GM12872 (cell line): ENCODE measurements around the gene SCARF1.
A peak's percentile ranks its signal among the peaks of the same experiment; 100 is the strongest.

Source experiments
- CTCF ChIP-seq: IDR thresholded peaks from 3 replicates; pipeline ENCODE4 v1.5.1; 2011; ENCODE audit warnings: low read depth, mild to moderate bottlenecking, low read length, moderate library complexity; ENCODE audit not compliant: insufficient read depth

SCARF1 gene

DNA sequence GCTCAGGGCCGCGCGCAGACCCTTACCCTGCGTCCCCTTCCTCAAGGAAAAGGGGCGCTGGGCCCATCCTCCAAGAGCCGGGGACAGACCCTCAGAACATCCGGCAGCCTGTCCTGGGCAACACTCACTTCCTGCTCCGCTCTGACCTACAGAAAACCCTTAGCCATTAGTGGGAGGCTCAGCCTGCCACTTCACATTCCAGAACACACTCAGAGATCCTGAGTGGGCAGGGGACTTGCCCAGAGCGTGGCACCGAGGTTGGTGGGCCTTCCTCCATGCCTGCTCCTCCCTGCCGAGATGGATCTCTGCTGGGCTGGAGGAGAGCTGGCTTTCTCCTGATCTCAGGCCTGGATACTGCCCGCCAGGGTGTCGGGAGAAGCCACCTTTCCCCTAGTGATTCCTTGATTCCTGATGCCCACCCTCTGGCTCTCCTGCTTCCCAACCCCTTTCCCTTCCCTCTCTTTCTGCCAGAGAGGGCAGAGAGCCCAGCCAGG, 1.5 kb downstream of the SCARF1 start:
- no peak for TF ChIP-seq CTCF

DNA sequence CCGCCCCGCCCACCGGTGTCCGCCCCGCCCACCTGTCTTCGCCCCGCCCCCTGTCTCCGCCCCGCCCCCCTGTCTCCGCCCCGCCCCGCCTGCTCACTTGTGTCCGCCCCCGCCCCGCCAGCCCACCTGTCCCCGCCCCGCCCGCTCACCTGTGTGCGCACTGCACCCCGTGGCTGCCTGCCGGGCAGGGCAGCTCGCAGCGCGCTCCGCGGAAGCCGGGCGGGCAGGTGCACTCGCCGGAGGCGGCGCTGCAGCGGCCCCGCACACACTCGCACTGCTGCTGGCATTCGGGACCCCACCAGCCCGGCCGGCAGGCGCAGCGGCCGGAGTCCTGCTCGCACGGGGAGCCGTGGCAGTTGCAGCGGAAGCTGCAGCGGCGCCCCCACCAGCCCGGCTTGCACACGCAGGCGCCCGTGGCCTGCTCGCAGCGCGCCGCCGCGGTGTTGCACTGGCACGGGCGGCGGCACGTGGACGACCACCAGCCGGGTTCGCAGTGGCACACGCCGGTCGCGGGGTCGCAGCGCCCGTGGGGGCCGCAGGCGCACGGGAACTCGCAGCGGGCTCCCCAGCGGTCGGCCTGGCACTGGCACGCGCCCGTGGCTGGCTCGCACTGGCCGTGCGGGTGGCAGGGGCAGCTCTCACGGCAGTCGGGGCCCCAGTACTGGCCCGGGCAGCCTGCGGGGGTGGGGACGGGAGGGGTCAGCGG, 2.1 kb downstream of the SCARF1 start:
- peak; percentile 38; the same call in 2 of the 3 replicates for TF ChIP-seq CTCF

- TF ChIP-seq CTCF: no peak
Observed at GRCh38 chr17:1641065-1641403, 4.5 kb downstream of the SCARF1 start.

GRCh38 chr17:1640329-1641064, 5.0 kb downstream of the SCARF1 start:
- TF ChIP-seq CTCF: no peak

GRCh38 chr17:1639549-1640180, 5.9 kb downstream of the SCARF1 start:
- TF ChIP-seq CTCF: no peak

DNA sequence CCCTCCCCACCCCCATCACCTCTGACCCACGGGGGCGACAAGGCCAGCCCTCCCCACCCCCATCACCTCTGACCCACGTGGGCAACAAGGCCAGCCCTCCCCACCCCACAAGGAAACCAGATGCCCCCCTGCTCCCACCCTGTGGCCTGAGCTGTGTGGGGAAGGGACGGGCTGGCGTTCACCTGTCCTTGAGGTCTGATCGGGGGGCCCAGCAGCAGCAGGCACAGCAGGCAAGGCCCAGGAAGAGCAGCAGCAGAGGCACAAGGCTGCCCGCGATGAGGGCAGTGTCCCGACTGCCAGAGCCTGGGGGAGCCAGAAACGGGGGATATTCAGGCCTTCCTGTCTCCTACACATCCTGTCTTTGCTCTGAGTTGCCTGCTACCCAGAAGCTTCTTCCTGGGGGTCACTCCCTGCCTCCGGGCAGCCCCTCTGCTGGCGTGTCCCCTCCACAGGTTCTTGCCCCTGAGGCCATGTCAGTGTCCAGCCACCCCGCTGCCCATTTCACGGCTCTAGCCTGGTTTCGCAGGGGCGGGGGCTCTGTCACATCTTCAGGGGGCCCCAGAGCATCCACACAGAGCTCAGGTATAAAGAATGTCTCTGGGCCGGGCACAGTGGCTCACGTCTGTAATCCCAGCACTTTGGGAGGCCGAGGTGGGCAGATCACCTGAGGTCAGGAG, 6.8 kb downstream of the SCARF1 start:
- no peak for TF ChIP-seq CTCF

DNA sequence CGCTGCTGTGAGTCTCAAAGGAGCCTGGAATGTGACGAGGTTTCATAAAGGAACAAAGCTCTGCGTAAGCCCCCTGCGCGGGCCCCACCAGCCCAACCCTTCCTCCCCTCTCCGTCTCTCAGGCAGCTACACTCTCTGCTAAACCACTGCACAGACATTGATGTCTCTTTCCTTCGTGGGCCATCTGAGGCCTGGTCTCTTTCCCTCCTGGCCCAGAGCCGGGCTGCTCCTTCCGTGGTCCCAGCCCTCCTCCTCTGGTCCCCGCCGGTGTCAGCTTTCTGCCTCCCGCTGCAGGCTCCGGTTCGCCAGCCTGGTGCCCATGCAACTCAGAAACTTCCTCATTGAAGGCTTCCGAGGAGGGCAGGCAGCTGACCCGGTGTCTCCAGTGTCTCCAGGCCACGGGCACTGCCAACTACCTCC, 7.4 kb downstream of the SCARF1 start:
- no peak for TF ChIP-seq CTCF
